GM06990 (cell line): Measurements from ENCODE around the gene PRKN.

Source experiments
- DNase-seq: peaks from one replicate; pipeline ENCODE4 v3.0.0-alpha.2; 2011; ENCODE audit not compliant: insufficient read length; ENCODE audit errors: extremely low read depth
- H3K27me3 ChIP-seq: replicated peaks from 2 replicates; pipeline ENCODE4 v1.6.0; 2011; ENCODE audit warnings: low read length; ENCODE audit not compliant: control insufficient read depth, insufficient read depth
- H3K36me3 ChIP-seq: 2 replicates; pipeline ENCODE4 v1.5.1; 2011; ENCODE audit warnings: low read length; ENCODE audit not compliant: control insufficient read depth, insufficient read depth
- H3K4me3 ChIP-seq: replicated peaks from 2 replicates; pipeline ENCODE4 v1.5.1; 2011; ENCODE audit warnings: low read depth, mild to moderate bottlenecking, control low read depth, low read length
- TF ChIP-seq, protein P1 (sequence below): IDR thresholded peaks from 2 replicates; pipeline ENCODE4 v1.5.1; 2011; ENCODE audit warnings: low read length, control low read depth, mild to moderate bottlenecking, inconsistent platforms; ENCODE audit not compliant: insufficient read depth, poor library complexity, severe bottlenecking

The PRKN gene

DNA sequence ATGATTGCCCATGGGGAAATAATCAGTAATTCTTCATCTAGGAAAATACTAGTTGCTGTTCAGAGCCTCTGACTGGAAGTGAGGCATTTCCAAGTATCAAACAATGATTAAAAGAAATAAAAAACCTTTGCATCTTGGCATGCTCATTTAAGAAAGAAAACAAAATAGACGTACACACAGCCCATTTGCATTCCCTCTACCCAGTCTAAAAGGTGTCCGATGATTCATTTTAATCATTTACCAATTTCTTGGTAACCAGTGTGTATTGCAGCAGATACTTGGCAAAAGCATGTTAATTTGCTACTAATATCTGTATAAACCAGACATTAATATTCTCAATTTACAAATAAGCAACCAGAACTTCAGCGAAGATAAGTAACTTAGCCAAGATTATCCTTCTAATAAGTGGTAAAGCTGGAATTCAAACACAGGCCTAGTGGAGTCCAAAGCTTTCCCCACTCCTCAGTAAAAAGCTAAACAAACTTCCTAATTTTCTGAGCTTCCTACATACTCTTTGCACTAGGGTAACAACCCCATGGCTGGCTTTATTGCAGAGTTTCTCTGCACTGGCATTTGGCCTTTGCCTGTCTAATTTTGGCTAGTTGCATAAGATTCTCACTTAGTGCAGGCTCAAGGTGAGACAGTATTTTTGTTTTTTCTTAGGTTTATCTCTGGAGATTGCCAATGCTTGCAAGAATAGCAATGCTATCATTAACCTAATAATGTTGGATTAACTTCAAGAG lies 338.1 kb downstream of the PRKN start:
- Histone ChIP-seq H3K36me3 (no peaks in the 10 kb centered on the region), H3K4me3 (no peak overlapping the region), H3K27me3 (no peaks in the 10 kb centered on the region)
- TF ChIP-seq, protein P1, sequence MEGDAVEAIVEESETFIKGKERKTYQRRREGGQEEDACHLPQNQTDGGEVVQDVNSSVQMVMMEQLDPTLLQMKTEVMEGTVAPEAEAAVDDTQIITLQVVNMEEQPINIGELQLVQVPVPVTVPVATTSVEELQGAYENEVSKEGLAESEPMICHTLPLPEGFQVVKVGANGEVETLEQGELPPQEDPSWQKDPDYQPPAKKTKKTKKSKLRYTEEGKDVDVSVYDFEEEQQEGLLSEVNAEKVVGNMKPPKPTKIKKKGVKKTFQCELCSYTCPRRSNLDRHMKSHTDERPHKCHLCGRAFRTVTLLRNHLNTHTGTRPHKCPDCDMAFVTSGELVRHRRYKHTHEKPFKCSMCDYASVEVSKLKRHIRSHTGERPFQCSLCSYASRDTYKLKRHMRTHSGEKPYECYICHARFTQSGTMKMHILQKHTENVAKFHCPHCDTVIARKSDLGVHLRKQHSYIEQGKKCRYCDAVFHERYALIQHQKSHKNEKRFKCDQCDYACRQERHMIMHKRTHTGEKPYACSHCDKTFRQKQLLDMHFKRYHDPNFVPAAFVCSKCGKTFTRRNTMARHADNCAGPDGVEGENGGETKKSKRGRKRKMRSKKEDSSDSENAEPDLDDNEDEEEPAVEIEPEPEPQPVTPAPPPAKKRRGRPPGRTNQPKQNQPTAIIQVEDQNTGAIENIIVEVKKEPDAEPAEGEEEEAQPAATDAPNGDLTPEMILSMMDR: no peak
- DNase-seq: no peak

DNA sequence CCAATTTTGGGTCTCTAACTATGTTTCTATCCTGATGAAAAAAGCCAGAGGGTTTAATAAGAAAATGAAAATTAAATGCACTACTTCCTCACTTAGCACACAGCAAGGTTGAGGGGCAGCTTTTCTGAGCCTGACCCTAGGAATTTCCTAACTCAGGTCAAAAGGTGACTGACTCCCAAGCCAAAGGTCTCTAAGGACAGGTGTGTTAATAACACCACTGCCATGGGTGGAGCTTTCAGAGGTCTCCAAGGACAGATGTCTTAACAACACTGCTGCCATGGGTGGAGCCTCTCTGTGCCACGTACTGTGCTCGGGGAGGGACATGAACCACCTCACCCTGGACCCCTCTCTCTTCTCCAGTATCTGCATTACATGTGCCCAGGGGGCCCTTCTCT lies 339.2 kb downstream of the PRKN start:
- TF ChIP-seq, protein P1: no peak
- no peak for DNase-seq

DNA sequence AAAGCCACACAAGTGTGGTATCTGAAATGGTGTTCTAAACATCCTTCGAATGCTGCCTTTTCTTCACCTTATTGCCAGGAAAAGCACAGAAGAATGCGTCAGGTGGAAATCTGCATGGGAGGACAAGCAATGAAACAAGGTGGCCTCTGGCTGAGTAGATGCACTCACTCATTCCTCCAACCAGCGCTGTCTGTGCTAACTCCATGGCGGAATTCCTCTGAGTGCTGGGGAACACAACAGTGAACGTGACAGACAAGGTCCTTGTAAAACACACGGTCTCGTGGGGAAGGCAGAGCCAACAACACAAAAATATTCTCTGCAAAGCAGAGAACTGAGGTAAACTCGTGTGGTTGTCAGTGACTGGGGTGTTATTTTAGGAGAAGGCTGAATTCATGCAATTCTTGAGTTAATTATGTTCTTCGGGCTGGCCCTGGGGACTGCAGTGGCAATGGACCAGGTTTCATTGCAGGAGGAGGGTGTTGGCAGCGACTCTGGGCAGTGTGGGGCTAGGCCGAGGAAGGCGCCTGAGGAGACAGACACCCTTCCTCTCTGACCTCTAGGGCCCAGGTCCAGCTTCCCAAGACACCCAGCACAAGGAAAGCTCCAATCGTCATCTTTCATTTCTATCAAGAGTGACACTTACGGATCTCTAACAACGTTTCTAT lies 339.7 kb downstream of the PRKN start:
- no peak overlapping the region for H3K4me3 ChIP-seq
- no peaks in the 10 kb centered on the region for H3K36me3 ChIP-seq
- TF ChIP-seq, protein P1: no peak
- no peaks in the 10 kb centered on the region for H3K27me3 ChIP-seq
- no peak for DNase-seq

More for the DNA sequence above, 339.2 kb downstream of the PRKN start:
- Histone ChIP-seq H3K27me3 (no peaks in the 10 kb centered on the region), H3K36me3 (no peaks in the 10 kb centered on the region), H3K4me3 (no peak overlapping the region)

DNA sequence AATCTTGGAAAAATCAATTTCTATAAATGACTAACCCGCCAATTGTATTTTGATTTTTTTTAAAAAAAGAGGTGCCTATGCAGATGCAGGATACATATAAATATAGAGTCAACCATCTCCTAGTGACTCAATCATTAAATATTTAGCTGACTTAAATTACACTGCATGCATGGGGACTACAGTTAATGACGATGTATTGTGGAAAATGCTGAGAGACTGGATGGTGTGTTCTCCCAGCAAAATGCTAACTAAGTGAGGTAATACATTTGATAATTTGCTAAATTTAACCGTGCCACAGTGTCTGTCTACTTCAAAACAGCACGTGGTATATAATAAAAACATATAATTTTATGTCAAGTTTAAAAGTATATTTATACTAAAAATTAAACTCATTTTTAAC lies 341.6 kb downstream of the PRKN start:
- H3K36me3 ChIP-seq: no peaks in the 10 kb centered on the region
- TF ChIP-seq, protein P1: no peak
- H3K27me3 ChIP-seq: no peaks in the 10 kb centered on the region
- no peak for DNase-seq
- H3K4me3 ChIP-seq: no peak overlapping the region

DNA sequence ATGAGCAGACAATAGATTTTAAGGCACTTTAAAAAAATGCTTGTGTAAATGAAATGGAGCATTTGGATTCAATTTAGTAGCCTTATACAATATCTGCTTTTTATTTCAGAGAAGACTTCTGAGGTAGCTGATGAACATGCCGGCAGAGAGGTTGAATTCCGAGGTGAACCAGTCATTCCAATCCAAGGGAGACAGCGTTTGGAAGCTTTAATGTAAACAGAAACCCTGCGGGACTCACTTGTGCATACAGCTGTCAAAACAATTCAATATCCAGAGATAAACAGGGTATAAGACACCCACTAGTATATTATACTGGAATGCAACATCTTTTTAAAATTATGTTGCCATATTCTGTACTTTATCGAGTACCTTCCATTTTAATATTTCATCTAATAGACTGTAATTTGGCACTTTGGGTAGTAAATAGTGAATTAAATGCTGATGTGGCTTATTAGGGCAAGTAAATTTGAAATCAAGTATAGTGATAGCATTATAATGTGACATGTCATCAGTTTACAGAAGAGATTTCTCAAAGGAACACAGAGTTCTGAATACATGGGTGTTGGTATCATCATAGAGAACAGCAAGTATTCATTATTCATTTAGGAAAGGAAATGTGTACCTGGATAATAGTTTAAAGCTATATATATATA lies 347.7 kb downstream of the PRKN start:
- Histone ChIP-seq H3K4me3 (no peak overlapping the region), H3K27me3 (no peaks in the 10 kb centered on the region), H3K36me3 (no peaks in the 10 kb centered on the region)
- TF ChIP-seq, protein P1: no peak
- no peak for DNase-seq
